ENCODE measurements around the gene DOP1B. TPM values are rescaled to one million over a fixed set of nuclear protein-coding genes. Genes with fewer than 3 reads are reported as not detected.
"Not testable (repeated sequence)": the region's sequence is repeated elsewhere in the genome, so short reads cannot be mapped to it uniquely, and the experiment has no call there.

DOP1B gene
- total RNA-seq, 1 donor from 2014 or later: 26.1 TPM

DNA sequence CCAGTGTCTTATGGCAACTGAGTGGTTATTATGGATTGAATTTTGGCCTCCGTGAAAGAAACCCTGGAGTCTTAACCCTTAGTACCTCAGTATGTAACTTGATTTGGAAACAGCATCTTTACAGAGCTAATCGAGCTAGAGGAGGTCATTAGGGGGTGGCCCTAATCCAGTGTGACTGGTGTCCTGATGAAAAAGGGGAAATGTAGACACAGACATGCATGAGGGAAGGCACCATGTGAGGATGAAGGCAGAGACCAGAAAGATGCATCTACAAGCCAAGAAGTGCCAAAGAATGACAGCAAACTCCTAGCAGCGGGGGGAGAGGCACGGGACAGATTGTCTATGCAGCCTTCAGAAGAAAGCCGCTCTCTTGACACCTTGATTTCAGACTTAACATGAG, 14.7 kb downstream of the DOP1B start:
- no peak for DNase-seq

DNA sequence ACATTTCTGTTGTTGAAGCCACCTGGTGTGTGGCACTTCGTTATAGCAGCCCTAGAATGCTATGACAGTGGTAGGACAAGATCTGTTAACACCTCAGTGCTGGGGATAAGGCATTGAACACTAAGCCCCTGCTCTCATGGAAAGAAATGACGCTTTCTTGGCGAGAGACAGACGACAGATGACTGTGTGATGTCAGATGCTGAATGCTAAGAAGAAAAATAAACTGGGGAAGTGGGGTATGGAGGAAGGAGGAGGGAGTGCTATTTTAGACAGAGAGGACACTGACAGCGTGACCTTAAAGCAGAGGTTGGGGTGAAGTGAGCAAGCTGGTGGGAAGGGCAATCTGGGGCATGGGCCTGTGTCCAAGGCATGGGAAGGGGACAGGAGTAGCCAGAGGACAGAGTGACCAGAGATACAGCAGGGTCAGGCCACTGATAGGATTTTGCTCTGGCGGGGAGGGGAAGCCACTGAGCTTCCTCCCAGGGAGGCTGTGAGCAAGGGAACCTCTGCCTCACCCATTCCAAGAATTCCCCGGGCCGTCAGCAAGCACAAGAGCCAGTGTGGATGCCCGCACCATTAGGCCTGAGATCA, 15.2 kb downstream of the DOP1B start:
- no peak for DNase-seq

DNA sequence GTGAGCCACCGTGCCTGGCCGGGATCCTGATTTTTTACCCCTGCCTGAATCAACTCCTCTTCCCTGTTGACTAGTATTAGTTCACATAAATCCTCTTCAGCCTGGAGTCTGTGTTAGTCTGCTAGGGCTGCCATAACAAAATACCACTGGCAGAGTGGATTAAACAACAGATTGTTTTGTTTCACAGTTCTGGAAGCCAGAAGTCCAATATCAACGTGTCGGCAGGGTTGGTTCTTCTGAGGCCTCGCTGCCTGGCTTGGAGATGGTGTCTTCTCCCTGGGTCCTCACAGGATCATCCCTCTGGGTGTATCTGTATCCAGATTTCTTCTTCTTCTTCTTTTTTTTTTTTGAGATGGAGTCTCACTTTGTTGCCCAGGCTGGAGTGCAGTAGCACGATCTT, 18.2 kb downstream of the DOP1B start:
- DNase-seq: no peak

DNA sequence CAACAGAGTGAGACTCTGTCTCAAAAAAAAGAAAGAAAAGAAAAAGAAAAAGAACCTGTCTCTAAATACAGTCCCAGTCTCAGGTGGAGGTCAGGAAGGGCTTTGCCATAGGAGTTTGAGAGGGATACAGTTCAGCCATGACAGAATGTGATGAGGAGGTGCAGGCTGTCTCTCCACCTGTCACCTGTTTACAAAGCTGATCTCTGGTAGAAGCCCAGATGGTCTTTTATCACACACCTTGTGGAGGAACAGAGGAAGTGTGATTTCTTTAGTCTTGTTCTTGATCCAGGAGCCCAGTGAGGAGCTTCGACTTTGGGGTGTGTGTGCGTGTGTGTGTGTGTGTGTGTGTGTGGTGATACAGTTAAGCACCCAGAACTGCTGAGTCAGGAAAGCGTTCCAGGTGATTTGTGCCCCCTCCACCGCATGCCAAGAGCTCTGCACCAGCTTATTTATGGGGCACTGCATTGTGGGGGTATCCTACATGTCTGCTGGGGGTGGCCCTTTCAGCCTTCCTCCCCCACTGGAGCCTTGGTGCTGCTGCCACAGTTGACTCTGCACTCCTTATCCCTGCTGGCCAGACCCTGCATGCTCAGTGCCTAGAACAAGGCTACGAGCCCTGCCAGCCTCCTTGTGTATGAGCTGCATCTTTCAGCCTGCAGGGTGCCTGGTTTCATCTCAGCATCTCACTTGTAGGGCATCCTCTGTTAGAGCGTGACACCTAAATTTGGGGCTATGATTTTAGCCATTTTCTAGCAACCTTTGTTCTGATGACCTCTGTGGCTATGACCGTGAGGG, 19.3 kb downstream of the DOP1B start:
- DNase-seq: no peak

DNA sequence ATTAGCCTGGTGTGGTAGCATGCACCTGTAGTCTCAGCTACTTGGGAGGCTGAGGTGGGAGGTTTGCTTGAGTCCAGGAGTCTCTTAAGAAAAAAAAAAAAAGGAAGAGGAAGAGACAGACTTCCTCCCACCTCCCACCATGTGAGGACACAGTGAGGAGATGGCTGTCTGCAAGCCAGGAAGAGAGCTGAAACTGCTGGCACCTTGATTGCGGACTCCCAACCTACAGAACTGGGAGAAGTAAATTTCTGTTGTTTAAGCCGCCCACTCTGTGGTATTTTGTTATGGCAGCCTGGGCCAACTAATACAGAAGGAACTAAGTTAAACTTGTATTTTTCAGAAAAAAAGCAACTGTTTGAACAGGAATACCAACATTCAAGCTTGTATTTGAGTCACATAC, 21.7 kb downstream of the DOP1B start:
- DNase-seq: no peak

DNA sequence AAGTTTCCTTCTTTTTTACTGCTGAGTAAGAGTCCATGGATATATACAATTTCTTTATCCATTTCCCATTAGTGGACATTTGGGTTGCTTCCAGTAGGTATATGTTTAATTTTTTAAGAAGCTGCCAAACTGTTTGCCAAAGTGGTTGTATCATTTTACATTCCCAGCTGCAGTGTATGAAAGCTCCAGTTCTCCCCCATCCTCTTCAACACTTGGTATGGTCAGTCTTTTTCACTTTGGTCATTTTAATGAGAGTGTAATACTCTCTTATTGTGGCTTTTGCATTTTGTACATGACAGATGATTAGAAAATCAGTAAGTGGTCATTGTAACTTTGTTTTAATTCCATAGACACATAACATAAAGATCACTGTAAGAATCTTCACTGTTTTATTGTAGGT, 22.5 kb downstream of the DOP1B start:
- no peak for DNase-seq

DNA sequence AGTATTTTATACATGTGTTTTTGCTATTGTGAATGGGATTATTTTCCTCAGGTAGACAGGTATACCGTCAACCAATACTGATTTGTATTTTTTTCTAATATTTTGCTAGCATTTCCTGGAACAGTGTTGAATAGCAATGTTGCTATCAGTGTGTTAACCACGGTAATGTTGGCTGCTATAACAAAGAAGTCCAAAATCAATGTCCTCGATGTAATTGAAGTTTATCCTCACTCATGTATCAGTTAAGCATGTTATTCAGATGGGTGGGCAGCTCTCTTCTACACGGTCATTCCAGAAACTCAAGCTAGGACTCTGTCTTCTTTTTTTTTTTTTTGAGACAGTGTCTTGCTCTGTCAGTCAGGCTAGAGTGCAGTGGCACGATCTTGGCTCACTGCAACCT, 24.3 kb downstream of the DOP1B start:
- no peak for DNase-seq

DNA sequence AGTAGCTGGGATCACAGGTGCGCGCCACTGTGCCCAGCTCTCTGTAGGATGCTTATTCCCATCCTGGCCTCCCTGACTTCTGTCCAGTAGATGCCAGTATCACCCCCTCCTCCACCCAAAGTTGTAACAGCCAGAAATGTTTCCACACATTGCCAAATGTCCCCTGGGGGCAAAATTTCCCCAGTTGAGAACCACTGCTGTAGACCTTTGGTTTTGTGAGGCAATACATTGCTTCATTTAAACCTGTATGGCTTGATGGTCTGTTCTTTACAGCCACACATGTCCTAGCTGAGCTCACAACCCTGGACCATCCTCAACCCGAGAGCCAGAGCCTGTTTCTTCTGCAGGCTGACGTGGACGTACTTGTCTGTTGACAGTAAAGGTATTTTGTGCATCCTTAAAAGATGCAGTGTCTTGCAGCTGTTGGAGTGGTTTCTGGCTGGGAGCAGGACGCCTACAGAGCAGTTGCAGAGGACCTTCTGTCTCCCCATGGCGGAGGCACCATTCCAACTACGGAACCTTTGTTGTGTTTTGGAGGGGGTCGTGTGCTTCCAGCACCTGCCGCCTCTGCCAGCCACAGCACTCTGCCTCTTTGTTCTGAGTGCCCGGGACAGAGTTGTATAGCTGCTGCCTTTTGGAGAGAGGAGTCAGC, 26.6 kb downstream of the DOP1B start:
- DNase-seq: no peak

DNA sequence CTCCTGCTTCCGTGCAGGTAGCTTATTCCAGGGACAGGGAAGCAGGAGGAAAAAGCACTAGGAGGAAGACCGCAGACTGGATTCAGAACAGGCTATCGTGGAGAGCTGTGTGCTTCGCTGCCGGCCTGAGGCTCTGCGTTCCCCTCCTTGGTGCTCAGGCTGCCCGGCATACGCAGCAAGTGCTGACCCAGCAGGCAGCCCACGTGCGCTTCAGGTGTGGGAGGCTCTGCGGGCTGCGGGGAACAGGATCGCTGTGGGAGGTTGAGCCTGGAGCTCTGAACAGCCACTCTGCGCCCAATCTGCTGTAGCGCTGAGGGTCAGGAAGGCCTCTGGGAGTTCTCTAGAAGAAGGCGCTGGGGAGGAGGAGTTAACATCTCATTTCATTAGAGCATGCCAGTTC, 27.9 kb downstream of the DOP1B start:
- DNase-seq: no peak

DNA sequence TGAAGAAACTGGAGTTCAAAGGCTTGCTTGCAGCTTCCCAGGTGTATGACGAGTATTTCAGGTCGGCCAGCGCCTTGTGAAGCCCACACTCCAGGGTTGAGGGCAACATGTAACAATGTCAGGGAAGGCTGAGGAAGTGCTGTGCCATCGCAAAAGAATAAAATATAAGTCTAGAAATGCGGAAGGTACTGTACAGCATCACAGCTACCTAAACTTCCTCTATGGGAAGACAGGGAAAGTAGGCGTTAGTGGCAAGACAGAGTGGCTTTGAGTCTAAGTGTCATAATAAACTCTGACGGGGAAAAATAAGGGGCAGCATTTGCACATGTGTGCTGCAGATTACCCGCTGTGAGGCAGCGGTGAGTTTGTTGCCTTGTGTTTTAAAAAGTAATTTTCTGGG, 28.9 kb downstream of the DOP1B start:
- no peak for DNase-seq

DNA sequence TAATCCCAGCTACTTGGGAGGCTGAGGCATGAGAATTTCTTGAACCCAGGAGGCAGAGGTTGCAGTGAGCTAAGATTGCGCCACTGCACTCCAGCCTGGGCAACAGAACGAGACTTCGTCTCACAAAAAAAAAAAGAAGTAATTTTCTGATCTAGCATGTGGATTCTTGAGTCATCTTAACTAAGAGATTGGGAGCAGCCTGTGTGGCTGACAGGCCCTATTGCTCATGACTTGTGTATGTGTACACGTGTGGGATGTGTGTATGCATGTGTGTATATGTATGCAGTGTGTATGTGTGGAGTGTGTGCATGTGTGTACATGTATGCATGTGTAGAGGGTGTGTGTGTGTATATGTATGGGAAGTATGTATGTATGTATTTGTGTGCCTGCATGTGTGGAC, 29.5 kb downstream of the DOP1B start:
- DNase-seq: no peak

DNA sequence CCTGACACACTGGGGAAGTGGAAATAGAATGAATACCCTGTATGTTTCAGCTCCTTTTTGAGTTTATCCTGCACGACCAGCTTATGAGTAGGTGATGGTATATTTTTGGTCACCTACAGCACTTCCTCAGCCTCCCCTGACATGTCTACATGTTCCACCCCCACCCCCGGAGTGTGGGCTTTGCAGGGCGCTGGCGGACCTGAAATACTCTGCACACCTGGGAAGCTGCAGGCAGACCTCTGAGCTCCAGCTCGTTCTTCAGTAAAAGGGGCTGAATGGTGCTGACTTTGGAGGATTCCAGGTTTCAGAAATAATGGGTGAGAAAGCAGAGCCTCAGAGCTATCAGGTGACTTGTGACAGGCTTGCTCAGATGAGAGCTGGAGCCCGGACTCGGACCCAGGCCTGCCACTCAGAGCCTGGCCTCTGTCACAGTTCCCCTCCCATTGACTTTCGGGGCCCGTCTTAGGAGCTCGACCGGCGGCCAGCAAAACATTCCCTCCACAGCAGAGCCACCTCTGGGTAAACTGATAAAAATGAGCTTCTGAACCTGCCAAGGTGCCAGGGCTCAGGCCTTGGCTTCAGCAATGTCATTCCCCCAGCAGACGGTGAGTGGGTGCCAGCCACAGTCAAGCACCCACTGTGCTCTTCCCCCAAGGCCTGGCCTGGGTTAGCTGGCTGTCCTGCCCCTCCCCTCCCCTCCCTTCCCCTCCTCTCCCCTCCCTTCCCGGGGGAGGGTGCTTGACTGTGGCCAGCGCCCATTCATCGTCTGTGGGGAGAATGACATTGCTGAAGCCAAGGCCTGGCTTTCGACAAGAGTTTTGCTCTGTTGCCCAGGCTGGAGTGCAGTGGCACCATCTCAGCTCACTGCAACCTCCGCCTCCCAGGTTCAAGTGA, 30.1 kb downstream of the DOP1B start:
- DNase-seq: no peak

DNA sequence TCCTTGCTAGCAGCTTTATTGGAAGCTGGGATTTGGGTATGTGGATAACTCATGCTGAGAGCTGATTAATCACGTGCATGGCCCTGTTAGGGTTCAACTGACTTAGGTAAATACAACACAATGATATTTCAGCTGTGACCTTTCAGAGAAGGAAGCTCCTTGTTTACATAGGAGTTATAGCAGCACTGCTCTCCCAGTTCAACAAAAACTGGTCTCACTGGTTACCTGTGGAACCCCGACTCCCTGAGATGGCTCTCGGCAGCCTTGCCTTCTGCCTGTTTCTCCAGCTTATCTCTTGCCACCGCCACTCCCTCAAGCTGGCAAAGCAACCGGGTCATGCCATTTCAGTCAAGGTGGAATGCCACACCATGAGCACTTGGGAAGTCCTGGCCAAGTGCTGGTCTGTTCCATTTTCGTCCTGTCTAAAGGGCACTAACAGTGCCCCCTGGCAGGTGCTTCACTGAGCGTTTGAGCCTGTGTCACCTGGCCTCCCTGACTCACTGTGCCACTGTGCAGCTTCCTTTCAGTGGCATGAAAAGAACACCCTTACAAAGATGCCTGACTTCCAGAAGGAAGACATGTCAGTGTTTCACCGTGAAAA, 31.6 kb downstream of the DOP1B start:
- DNase-seq: no peak

DNA sequence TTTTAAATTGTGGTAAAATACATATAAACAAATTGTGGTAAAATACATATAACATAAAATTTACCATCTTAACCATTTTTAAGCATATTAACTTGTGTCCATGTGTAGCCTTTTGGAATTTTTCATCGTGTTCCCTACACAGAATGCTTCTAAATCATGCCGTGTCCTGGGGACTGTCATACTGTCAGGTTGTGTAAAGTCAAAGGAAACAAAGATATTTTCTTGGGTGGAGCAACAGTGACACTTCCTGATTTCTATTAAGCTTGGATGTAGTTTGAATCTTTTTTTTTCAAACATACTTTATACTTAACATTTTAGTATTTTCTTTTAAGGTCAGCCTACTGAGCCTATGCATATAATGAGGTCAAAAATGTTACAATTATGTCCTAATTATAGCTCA, 32.3 kb downstream of the DOP1B start:
- no peak for DNase-seq

DNA sequence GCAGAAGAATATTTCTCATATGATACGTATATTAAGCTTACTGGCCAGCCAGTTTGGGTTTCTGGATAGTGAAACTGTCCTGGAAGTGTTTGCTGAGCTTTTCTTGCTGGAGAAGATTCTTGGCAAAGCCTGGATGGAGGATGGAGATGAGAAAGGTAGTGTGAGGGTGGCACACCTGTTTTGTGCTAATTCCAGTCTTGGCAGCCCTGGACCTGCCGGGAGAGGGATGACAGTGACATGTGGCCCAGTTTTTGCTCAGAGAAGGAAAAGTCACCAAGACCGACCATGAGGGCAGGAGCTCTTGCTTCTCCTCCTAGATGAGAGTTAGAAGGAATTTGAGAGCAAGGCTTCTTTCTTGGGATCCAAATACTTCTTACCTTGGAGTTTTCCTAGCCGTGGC, 34.1 kb downstream of the DOP1B start:
- DNase-seq: no peak

DNA sequence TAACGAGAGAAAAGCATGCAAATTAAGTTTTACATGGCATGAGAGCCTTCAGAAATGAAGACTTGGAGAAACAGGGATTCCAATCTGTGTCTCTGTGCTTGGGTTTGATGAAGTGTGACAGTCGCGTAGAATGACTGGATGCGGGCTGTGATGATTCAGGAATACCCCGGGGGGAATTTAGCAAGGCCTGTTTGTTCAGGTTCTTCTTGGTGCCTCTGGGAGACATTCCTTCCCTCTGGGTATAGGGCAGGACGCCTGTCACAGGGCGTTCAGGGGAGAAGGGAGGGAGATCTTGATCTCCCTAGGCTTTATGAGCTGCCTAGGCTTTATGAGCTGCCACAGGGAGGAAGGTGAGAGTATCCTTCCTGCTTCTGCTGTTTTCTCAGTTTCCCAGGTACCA, 36.6 kb downstream of the DOP1B start:
- no peak for DNase-seq

DNA sequence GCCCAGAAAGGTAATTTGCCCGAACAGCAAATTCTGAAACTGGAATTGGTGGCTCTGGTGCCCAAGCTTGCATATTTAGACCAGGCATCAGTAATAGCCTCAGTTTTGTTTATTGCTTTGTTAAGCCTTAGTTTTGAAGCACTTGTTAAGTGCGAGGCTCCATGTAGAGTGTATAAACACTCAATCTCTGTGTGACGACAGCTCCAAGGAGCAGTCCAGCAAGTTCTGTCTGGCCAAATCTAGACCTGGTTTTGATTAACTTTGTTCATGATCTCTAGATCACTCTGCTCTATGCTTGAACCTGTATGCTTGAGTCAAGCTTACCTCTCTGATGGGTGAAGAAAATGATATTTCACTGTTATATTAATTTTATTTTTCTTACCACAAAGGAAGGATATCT, 37.4 kb downstream of the DOP1B start:
- DNase-seq: no peak

DNA sequence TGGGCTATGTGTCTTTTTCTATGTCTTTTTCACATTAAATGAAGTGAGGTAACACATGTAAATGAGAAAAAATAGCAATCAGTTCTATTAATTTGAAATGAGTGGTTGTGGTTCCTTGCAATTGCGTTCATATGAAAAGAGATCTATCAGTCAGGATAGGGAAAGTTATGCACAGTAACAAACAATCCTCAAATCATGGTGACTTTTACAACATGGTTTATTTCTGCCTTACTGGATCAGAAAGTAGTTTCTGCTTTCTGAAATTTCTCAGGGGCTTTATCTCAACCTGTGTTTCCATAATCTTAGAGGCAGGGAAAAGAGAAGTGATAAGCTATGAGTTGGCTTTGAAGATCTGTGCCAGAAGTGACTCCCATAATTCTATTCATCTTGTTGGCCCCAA, 39.0 kb downstream of the DOP1B start:
- DNase-seq: no peak

DNA sequence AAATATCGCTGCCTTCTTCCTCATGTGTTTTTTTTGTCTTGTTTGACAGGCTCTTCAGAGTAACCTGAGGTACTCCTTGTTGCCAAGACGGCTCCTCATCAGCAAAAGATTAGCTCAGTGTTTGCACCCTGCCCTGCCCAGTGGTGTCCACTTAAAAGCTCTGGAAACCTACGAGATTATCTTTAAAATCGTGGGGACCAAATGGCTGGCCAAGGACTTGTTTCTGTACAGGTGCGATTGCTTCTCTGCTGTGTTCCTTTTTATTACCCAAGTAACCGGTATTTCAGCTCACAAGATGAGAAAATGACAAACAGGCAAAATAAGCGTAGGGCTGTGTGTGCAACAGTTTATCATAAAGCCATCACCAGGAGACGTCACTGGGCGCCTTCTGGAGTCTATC, 42.4 kb downstream of the DOP1B start:
- DNase-seq: no peak

DNA sequence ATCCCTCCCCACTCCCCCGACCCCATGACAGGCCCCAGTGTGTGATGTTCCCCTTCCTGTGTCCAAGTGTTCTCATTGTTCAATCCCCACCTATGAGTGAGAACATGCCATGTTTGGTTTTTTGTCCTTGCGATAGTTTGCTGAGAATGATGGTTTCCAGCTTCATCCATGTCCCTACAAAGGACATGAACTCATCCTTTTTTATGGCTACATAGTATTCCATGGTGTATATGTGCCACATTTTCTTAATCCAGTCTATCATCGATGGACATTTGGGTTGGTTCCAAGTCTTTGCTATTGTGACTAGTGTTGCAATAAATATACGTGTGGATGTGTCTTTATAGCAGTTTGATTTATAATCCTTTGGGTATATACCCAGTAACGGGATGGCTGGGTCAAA, 43.0 kb downstream of the DOP1B start:
- not testable (repeated sequence) for DNase-seq

DNA sequence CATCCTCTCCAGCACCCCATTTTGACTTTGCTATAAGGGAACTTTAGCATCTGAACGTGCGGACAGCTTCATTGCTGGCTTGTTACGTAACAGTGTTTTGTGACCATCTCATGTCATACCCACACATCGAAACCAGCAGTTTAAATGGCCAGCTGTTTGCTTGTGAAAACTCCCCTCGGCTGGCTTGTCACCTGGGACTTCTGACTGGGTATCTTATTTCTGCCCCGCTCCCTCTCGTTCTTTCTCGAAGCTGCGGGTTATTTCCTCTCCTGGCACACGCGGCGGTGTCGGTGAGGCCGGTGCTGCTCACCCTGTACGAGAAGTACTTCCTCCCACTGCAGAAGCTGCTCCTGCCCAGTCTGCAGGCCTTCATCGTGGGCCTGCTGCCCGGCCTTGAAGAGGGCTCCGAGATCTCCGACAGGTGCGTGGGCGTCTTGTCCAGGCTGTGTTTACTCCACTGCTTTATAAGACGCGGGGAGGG, 43.5 kb downstream of the DOP1B start:
- no peak for DNase-seq
